IMR-90 (cell line): ENCODE measurements around the gene TCF3.

Experiments
- CTCF ChIP-seq: conservative IDR thresholded peaks from 2 replicates; pipeline ENCODE4 v1.5.1; 2012; ENCODE audit warnings: mild to moderate bottlenecking, low read depth, low read length, improper control_type of control experiment
- MAZ ChIP-seq: IDR thresholded peaks from 2 replicates; pipeline ENCODE4 v1.6.1; 2012; ENCODE audit warnings: low read depth, mild to moderate bottlenecking, low read length, improper control_type of control experiment, moderate library complexity, borderline replicate concordance
- MXI1 ChIP-seq: IDR thresholded peaks from 2 replicates; pipeline ENCODE4 v1.6.1; 2012; ENCODE audit warnings: low read depth, mild to moderate bottlenecking, low read length, moderate library complexity, borderline replicate concordance
- POLR2A ChIP-seq: IDR thresholded peaks from 2 replicates; pipeline ENCODE4 v1.6.1; 2012; ENCODE audit warnings: mild to moderate bottlenecking, low read depth, low read length

- TF ChIP-seq CTCF (no peak), POLR2A (no peak), MAZ (no peak), MXI1 (no peak)
Measured at GRCh38 chr19:1699998-1700732, 47.8 kb upstream of the TCF3 start.
